GM19395 (cell line): ENCODE data around the gene S100A14.
"Not testable (repeated sequence)": the region's sequence is repeated elsewhere in the genome, so short reads cannot be mapped to it uniquely, and the experiment has no call there.

ENCODE experiments used
- ATAC-seq: cut with Tn5 transposase; IDR thresholded peaks from one replicate; pipeline ENCODE4 v1.9.1; 2021; ENCODE audit warnings: mild to moderate bottlenecking, moderate library complexity; ENCODE audit not compliant: unreplicated experiment

Gene S100A14

GRCh38 chr1:153592748-153593147, 23.4 kb downstream of the S100A14 start:
- ATAC-seq: no peak

DNA sequence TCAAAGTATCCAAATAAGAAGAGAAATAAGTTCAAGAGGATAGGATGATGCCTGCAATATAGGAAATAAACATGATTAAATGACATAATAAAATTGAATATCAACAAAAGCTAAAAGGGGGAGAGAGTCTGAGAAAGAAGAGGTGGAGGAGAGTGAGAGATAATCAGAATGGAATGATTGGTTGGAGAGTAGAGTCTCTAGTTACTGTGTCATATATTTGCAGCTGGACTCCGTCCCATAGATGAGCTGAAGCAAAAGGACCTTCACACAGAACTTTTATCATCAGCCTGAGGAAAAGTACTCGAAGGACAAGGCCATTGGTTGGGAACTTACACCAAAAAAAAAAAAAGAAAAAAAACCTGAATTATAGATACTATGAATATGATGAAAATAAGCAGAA, 27.6 kb downstream of the S100A14 start:
- ATAC-seq: no peak

DNA sequence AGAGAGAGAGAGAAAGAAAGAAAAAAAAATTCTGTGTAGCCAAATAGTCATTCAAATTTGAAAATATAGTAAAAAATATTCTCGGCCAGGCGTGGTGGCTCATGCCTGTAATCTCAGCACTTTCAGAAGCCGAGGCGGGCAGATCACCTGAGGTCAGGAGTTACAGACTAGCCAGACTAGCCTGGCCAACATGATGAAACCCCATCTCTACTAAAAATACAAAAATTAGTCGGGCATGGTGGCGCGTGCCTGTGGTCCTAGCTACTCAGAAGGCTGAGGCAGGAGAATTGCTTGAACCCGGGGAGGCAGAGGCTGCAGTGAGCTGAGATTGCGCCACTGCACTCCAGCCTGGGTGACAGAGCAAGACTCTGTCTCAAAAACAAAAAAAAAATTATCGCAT, 28.1 kb downstream of the S100A14 start:
- not testable (repeated sequence) for ATAC-seq

DNA sequence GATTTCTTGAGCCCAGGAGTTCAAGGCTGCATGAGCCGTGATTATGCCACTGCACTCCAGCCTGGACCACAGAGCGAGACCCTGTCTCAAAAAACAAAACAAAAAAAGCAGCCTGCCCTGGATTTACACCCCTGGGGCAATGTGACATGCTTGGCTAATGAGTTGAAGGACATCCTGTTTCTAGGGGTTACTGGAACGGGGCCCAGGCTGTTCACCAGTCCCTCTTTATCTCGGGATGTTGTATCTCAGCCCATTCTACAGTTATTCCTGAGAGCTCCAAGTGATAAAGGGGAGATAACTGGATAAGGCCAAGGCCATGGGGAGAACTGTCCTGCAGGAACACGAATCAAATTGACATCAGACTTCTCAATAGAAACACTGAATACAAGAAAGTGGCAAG, 28.8 kb downstream of the S100A14 start:
- ATAC-seq: no peak

DNA sequence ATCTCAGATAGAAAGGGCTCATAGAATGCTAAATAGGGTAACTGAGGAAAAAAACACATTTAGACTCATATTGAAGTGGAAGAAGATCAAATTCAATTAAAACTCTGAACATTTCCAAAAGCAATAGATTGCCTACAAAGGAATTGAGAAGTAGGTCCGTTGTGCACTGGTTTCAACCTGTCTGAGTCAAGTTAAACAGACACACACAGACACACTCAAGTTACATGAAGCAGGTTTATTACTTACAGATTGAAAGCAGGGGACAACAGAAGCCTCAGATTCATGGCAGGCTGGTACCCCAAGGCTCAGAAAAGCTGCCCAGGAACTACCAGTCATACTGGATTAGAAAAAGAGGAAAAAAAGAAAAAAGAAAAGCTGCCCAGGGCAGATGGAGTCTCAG, 29.8 kb downstream of the S100A14 start:
- no peak for ATAC-seq

- no peak for ATAC-seq
Measured at GRCh38 chr1:153585006-153585405, 31.1 kb downstream of the S100A14 start.

DNA sequence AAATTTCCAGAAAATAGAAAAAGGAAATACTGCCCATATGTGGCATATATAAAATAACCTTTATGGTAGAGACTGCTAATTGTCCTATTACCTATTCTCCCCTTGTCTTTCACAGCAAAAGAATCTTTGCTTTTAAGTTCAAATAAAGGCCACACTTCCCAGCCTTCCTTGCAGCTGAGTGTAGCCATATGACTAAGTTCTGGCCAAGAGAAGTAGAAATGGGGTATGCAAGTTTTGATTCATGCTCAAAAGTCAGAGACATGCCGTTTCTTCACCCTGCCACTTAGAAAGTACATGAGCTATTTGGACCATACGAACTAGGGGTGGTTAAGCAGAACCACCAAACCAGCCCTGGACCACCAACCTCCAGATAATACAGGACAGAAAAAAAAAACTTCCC, 32.1 kb downstream of the S100A14 start:
- no peak for ATAC-seq

DNA sequence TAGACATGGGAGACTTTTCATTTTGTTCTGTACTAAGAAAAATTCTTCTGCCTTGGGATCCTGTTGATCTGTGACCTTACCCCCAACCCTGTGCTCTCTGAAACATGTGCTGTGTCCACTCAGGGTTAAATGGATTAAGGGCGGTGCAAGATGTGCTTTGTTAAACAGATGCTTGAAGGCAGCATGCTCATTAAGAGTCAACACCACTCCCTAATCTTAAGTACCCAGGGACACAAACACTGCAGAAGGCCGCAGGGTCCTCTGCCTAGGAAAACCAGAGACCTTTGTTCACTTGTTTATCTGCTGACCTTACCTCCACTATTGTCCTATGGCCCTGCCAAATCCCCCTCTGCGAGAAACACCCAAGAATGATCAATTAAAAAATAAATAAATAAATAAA, 32.6 kb downstream of the S100A14 start:
- not testable (repeated sequence) for ATAC-seq

GRCh38 chr1:153582836-153583235, 33.3 kb downstream of the S100A14 start:
- ATAC-seq: not testable (repeated sequence)

GRCh38 chr1:153578936-153579335, 37.2 kb downstream of the S100A14 start:
- ATAC-seq: no peak

GRCh38 chr1:153578490-153578889, 37.6 kb downstream of the S100A14 start:
- ATAC-seq: no peak

DNA sequence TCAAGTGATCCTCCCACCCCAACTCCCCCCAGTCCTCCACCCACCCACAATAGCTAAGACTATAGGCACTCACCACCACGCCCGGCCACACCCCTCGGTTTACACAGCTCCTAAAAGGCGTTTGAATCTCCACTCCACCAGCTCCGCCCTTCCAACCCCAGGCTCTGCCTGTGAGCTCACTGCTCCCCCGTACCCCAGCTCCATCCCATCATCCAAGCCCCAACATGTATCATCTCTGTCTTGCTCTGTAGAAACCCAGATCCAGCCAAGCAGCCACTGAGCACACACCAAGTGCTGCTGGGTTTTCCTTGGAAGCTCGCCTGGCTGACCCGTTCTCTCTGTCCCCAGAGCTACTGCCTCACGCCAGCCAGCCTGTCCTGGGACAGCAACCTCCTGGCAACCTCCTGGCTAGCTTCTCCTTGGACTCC, 38.5 kb downstream of the S100A14 start:
- ATAC-seq: no peak

- no peak for ATAC-seq
Measured at GRCh38 chr1:153577138-153577537, 39.0 kb downstream of the S100A14 start.

DNA sequence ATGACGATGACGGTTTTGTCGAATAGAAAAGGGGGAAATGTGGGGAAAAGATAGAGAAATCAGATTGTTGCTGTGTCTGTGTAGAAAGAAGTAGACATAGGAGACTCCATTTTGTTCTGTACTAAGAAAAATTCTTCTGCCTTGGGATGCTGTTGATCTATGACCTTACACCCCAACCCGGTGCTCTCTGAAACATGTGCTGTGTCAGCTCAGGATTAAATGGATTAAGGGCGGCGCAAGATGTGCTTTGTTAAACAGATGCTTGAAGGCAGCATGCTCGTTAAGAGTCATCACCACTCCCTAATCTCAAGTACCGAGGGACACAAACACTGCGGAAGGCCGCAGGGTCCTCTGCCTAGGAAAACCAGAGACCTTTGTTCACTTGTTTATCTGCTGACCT, 40.6 kb downstream of the S100A14 start:
- not testable (repeated sequence) for ATAC-seq

DNA sequence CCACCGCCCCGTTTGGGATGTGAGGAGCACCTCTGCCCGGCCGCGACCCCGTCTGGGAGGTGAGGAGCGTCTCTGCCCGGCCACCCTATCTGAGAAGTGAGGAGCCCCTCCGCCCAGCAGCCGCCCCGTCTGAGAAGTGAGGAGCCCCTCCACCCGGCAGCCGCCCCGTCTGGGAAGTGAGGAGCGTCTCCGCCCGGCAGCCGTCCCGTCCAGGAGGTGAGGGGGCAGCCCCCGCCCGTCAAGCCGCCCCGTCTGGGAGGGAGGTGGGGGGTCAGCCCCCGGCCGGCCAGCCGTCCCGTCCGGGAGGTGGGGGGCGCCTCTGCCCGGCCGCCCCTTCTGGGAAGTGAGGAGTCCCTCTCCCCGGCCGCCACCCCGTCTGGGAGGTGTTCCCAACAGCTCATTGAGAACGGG, 41.0 kb downstream of the S100A14 start:
- ATAC-seq: not testable (repeated sequence)

DNA sequence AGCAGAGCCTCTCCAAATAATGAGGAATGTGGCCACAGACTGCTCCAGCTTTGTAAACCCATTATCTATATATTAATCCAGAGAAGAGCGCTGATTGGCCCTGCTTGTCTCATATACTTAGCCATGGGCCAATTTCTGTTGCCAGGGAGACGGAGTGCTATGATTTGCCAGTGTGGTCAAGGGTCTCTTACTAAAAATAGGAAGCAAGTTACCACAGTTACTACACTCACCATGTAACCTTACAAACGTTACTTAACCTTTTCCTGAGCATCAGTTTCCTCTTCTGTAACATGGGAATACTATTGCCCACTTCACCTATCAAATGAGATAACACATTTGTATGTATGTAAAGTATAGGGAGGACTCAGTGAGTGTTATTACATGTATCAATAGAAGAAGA, 42.8 kb downstream of the S100A14 start:
- ATAC-seq: no peak

- no peak for ATAC-seq
Measured at GRCh38 chr1:153572569-153573015, 43.5 kb downstream of the S100A14 start.

DNA sequence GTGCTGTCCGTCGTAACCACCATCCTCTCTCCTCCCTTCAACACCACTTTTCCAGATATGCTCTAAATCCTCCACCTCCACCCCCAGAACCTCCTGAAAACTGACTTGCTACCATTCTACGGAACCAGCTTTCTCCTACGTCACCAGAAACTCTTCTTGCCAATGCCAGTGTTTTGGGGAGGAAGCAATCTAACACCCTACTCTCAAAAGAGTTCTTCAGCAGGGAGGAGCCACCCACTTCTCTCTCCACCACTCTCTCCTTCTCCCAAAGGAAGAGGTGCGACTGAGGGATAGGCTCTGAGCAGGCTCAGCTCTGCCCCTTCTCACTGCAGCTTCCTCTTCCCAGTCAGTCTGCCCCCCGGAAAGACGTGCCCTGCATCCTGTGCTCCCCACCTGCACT, 44.4 kb downstream of the S100A14 start:
- no peak for ATAC-seq

GRCh38 chr1:153570874-153571273, 45.3 kb downstream of the S100A14 start:
- ATAC-seq: no peak

DNA sequence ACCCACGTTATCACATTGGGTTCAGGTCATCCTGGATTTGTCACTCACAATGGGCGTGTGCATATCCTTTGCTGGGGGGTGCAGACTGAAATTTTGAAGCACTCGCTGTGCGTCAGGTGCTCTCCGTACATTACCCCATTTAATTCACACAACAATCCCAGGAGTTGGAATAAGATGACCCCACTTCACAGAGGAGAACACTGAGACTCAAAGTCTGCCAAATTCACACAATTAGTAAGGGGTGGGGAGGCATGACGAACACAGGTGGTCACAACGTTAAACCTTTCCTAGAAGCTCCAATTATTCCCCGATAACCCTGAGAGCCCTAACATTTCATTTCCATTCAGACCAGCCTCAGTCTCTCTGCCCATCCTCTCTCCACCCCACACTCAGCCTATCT, 46.7 kb downstream of the S100A14 start:
- no peak for ATAC-seq

GRCh38 chr1:153568367-153569099, 47.6 kb downstream of the S100A14 start:
- ATAC-seq: no peak

- no peak for ATAC-seq
Measured at GRCh38 chr1:153567621-153568366, 48.3 kb downstream of the S100A14 start.
